ENCODE data around the gene ID2. TPM values are rescaled to one million over a fixed set of nuclear protein-coding genes. Genes with fewer than 3 reads are reported as not detected.
"Not testable (repeated sequence)": the region's sequence is repeated elsewhere in the genome, so short reads cannot be mapped to it uniquely, and the experiment has no call there.

Gene ID2
- total RNA-seq, 2 experiments from 2014 or later, result 238 to 242 TPM

GRCh38 chr2:8722986-8723385 lies 41.1 kb downstream of the ID2 start:
- no peak overlapping the region for H3K27ac Mint-ChIP-seq
- ChIA-PET CTCF (no interaction called here), POLR2A (no interaction called here)
- intact Hi-C loops (cut with DNase I, micrococcal nuclease), result no loop called here
- ATAC-seq (ENCODE audit: poor library complexity), result no peak
- DNase-seq, result no peak
- H3K4me3 Mint-ChIP-seq, result no peak overlapping the region
- no peak overlapping the region for H3K27ac ChIP-seq (ENCODE audit: low read depth in 1 of 2, low read length in 2 of 2)
- H3K36me3 Mint-ChIP-seq (ENCODE audit: low read depth), result peaks cover 7% of the 10 kb centered on the region
- no peaks in the 10 kb centered on the region for H3K4me1 Mint-ChIP-seq (ENCODE audit: low read depth)
- H3K4me1 ChIP-seq (ENCODE audit: insufficient read depth, low read length), result no peaks in the 10 kb centered on the region
- H3K27me3 Mint-ChIP-seq, result no peaks in the 10 kb centered on the region
- no peaks in the 10 kb centered on the region for H3K27me3 ChIP-seq (ENCODE audit: control insufficient read depth in 1 of 2, insufficient read depth in 2 of 2, low read length in 2 of 2)
- no peaks in the 10 kb centered on the region for H3K9me3 ChIP-seq (ENCODE audit: control insufficient read depth in 1 of 2, insufficient read depth in 1 of 2, low read length in 2 of 2)
- no peaks in the 10 kb centered on the region for H3K9me3 Mint-ChIP-seq
- H3K36me3 ChIP-seq (ENCODE audit: insufficient read depth, low read length), result no peaks in the 10 kb centered on the region
- no peak overlapping the region for H3K4me3 ChIP-seq (ENCODE audit: low read length)
- no peak for TF ChIP-seq CTCF (IDR thresholded peaks at IDR 0.05)

- ChIA-PET CTCF (no interaction called here), POLR2A (no interaction called here)
- no peaks in the 10 kb centered on the region for H3K9me3 ChIP-seq (ENCODE audit: control insufficient read depth in 1 of 2, insufficient read depth in 1 of 2, low read length in 2 of 2)
- no peak overlapping the region for H3K4me3 ChIP-seq (ENCODE audit: low read length)
- no peaks in the 10 kb centered on the region for H3K27me3 ChIP-seq (ENCODE audit: control insufficient read depth in 1 of 2, insufficient read depth in 2 of 2, low read length in 2 of 2)
- ATAC-seq (ENCODE audit: poor library complexity), result no peak
- Mint-ChIP-seq H3K36me3 (ENCODE audit: low read depth) (peaks cover 35% of the 10 kb centered on the region), H3K9me3 (no peaks in the 10 kb centered on the region), H3K27me3 (no peaks in the 10 kb centered on the region), H3K4me1 (ENCODE audit: low read depth) (no peaks in the 10 kb centered on the region), H3K4me3 (no peak overlapping the region), H3K27ac (no peak overlapping the region)
- H3K36me3 ChIP-seq (ENCODE audit: insufficient read depth, low read length), result peaks cover 17% of the 10 kb centered on the region
- no peak for DNase-seq
- H3K27ac ChIP-seq (ENCODE audit: low read depth in 1 of 2, low read length in 2 of 2), result no peak overlapping the region
- intact Hi-C loops (cut with DNase I, micrococcal nuclease), result no loop called here
- no peak for TF ChIP-seq CTCF (IDR thresholded peaks at IDR 0.05)
- no peaks in the 10 kb centered on the region for H3K4me1 ChIP-seq (ENCODE audit: insufficient read depth, low read length)
Measured at GRCh38 chr2:8725838-8726237, 44.0 kb downstream of the ID2 start.

- no peak overlapping the region for H3K4me3 ChIP-seq (ENCODE audit: low read length)
- DNase-seq (no peak), ATAC-seq (ENCODE audit: poor library complexity) (no peak)
- Mint-ChIP-seq H3K27ac (no peak overlapping the region), H3K27me3 (no peaks in the 10 kb centered on the region), H3K36me3 (ENCODE audit: low read depth) (peaks cover 60% of the 10 kb centered on the region), H3K4me3 (no peak overlapping the region), H3K4me1 (ENCODE audit: low read depth) (no peaks in the 10 kb centered on the region), H3K9me3 (no peaks in the 10 kb centered on the region)
- no peaks in the 10 kb centered on the region for H3K9me3 ChIP-seq (ENCODE audit: control insufficient read depth in 1 of 2, insufficient read depth in 1 of 2, low read length in 2 of 2)
- CTCF ChIA-PET, result no interaction called here
- TF ChIP-seq CTCF (IDR thresholded peaks at IDR 0.05), result no peak
- intact Hi-C loops (cut with DNase I, micrococcal nuclease), result no loop called here
- H3K4me1 ChIP-seq (ENCODE audit: insufficient read depth, low read length), result no peaks in the 10 kb centered on the region
- no peaks in the 10 kb centered on the region for H3K27me3 ChIP-seq (ENCODE audit: control insufficient read depth in 1 of 2, insufficient read depth in 2 of 2, low read length in 2 of 2)
- peaks cover 43% of the 10 kb centered on the region for H3K36me3 ChIP-seq (ENCODE audit: insufficient read depth, low read length)
- POLR2A ChIA-PET, result no interaction called here
- no peak overlapping the region for H3K27ac ChIP-seq (ENCODE audit: low read depth in 1 of 2, low read length in 2 of 2)
Measured at GRCh38 chr2:8728305-8729015, 46.6 kb downstream of the ID2 start.

- DNase-seq; H3K27me3 Mint-ChIP-seq; CTCF ChIA-PET; H3K27me3 ChIP-seq (ENCODE audit: control insufficient read depth in 1 of 2, insufficient read depth in 2 of 2, low read length in 2 of 2); H3K9me3 Mint-ChIP-seq; POLR2A ChIA-PET; H3K4me3 Mint-ChIP-seq; intact Hi-C loops (cut with DNase I, micrococcal nuclease); H3K4me1 Mint-ChIP-seq (ENCODE audit: low read depth); H3K4me3 ChIP-seq (ENCODE audit: low read length); H3K27ac Mint-ChIP-seq; ATAC-seq (ENCODE audit: poor library complexity); H3K4me1 ChIP-seq (ENCODE audit: insufficient read depth, low read length); H3K27ac ChIP-seq (ENCODE audit: low read depth in 1 of 2, low read length in 2 of 2); H3K9me3 ChIP-seq (ENCODE audit: control insufficient read depth in 1 of 2, insufficient read depth in 1 of 2, low read length in 2 of 2): not testable (repeated sequence)
- peaks cover 67% of the 10 kb centered on the region for H3K36me3 Mint-ChIP-seq (ENCODE audit: low read depth)
- H3K36me3 ChIP-seq (ENCODE audit: insufficient read depth, low read length), result peaks cover 49% of the 10 kb centered on the region
Measured at GRCh38 chr2:8729101-8729500, 47.2 kb downstream of the ID2 start.
